Measurements from ENCODE around the gene PROM1.

The PROM1 gene

GRCh38 chr4:16067515-16067914 is 16.3 kb downstream of the PROM1 start:
- DNase-seq (ENCODE audit: low read depth in 1 of 2, low spot score in 1 of 2), result no peak

- no peak for DNase-seq (ENCODE audit: low read depth in 1 of 2, low spot score in 1 of 2)
These were observed 17.2 kb downstream of the PROM1 start for GRCh38 chr4:16066586-16067128.

- DNase-seq (ENCODE audit: low read depth in 1 of 2, low spot score in 1 of 2), result no peak
These were observed 18.8 kb downstream of the PROM1 start for GRCh38 chr4:16065066-16065465.

GRCh38 chr4:16062601-16063000 is 21.2 kb downstream of the PROM1 start:
- no peak for DNase-seq (ENCODE audit: low read depth in 1 of 2, low spot score in 1 of 2)

GRCh38 chr4:16056681-16057385 is 27.0 kb downstream of the PROM1 start:
- no peak for DNase-seq (ENCODE audit: low read depth in 1 of 2, low spot score in 1 of 2)

- no peak for DNase-seq (ENCODE audit: low read depth in 1 of 2, low spot score in 1 of 2)
These were observed 27.9 kb downstream of the PROM1 start for GRCh38 chr4:16055873-16056272.

- no peak for DNase-seq (ENCODE audit: low read depth in 1 of 2, low spot score in 1 of 2)
These were observed 28.4 kb downstream of the PROM1 start for GRCh38 chr4:16055471-16055870.

GRCh38 chr4:16052939-16053338 is 30.9 kb downstream of the PROM1 start:
- no peak for DNase-seq (ENCODE audit: low read depth in 1 of 2, low spot score in 1 of 2)

GRCh38 chr4:16051980-16052379 is 31.8 kb downstream of the PROM1 start:
- DNase-seq (ENCODE audit: low read depth in 1 of 2, low spot score in 1 of 2), result no peak

- DNase-seq (ENCODE audit: low read depth in 1 of 2, low spot score in 1 of 2), result no peak
These were observed 32.7 kb downstream of the PROM1 start for GRCh38 chr4:16051132-16051531.

- no peak for DNase-seq (ENCODE audit: low read depth in 1 of 2, low spot score in 1 of 2)
These were observed 33.2 kb downstream of the PROM1 start for GRCh38 chr4:16050669-16051068.

GRCh38 chr4:16048619-16049419 is 35.0 kb downstream of the PROM1 start:
- no peak for DNase-seq (ENCODE audit: low read depth in 1 of 2, low spot score in 1 of 2)

GRCh38 chr4:16045687-16046086 is 38.1 kb downstream of the PROM1 start:
- no peak for DNase-seq (ENCODE audit: low read depth in 1 of 2, low spot score in 1 of 2)

GRCh38 chr4:16043642-16044498 is 40.0 kb downstream of the PROM1 start:
- no peak for DNase-seq (ENCODE audit: low read depth in 1 of 2, low spot score in 1 of 2)

GRCh38 chr4:16039139-16039538 is 44.7 kb downstream of the PROM1 start:
- DNase-seq (ENCODE audit: low read depth in 1 of 2, low spot score in 1 of 2), result no peak

- no peak for DNase-seq (ENCODE audit: low read depth in 1 of 2, low spot score in 1 of 2)
These were observed 45.9 kb downstream of the PROM1 start for GRCh38 chr4:16037901-16038300.

GRCh38 chr4:16035843-16036242 is 48.0 kb downstream of the PROM1 start:
- DNase-seq (ENCODE audit: low read depth in 1 of 2, low spot score in 1 of 2), result no peak

- DNase-seq (ENCODE audit: low read depth in 1 of 2, low spot score in 1 of 2), result no peak
These were observed 49.6 kb downstream of the PROM1 start for GRCh38 chr4:16034010-16034748.

- no peak for DNase-seq (ENCODE audit: low read depth in 1 of 2, low spot score in 1 of 2)
These were observed 51.4 kb downstream of the PROM1 start for GRCh38 chr4:16032396-16032770.

- DNase-seq (ENCODE audit: low read depth in 1 of 2, low spot score in 1 of 2), result no peak
These were observed 52.1 kb downstream of the PROM1 start for GRCh38 chr4:16031546-16032395.
